ENCODE results near the gene SEC14L1.

DNA sequence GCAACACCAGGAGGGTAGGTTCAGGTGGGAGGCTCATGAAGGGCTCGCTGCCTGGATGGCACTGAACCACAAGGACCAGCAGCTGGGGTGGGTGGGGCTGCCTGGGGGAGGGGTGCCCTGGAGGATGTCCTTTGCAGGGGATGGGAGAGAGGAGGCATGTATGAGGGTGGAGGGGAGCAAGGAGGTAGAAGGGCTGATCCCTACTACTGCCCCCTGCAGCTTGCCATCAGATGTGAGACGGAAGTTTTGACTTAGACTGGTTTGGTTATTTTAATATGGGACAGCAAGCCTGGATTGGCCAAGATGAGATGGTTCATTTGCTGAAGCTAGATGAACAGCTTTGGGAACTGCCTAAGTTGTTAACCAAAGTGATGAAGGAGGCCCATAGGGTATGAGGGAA lies 115.9 kb downstream of the SEC14L1 start:
- TF ChIP-seq ZNF416 (tag by site-specific recombination; IDR thresholded peaks at IDR 0.05) (no peak), BCL11A (tag by site-specific recombination; IDR thresholded peaks at IDR 0.05; ENCODE audit: low read depth) (no peak), ZNF274 (IDR thresholded peaks at IDR 0.05; ENCODE audit: low read length) (no peak), ZNF274 (tag by site-specific recombination; IDR thresholded peaks at IDR 0.05; ENCODE audit: borderline replicate concordance) (no peak), ZXDB (tag by site-specific recombination; IDR thresholded peaks at IDR 0.05) (no peak)
- TF ChIP-seq, protein P1, sequence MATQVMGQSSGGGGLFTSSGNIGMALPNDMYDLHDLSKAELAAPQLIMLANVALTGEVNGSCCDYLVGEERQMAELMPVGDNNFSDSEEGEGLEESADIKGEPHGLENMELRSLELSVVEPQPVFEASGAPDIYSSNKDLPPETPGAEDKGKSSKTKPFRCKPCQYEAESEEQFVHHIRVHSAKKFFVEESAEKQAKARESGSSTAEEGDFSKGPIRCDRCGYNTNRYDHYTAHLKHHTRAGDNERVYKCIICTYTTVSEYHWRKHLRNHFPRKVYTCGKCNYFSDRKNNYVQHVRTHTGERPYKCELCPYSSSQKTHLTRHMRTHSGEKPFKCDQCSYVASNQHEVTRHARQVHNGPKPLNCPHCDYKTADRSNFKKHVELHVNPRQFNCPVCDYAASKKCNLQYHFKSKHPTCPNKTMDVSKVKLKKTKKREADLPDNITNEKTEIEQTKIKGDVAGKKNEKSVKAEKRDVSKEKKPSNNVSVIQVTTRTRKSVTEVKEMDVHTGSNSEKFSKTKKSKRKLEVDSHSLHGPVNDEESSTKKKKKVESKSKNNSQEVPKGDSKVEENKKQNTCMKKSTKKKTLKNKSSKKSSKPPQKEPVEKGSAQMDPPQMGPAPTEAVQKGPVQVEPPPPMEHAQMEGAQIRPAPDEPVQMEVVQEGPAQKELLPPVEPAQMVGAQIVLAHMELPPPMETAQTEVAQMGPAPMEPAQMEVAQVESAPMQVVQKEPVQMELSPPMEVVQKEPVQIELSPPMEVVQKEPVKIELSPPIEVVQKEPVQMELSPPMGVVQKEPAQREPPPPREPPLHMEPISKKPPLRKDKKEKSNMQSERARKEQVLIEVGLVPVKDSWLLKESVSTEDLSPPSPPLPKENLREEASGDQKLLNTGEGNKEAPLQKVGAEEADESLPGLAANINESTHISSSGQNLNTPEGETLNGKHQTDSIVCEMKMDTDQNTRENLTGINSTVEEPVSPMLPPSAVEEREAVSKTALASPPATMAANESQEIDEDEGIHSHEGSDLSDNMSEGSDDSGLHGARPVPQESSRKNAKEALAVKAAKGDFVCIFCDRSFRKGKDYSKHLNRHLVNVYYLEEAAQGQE (tag by site-specific recombination; IDR thresholded peaks at IDR 0.05) = no peak
- TF ChIP-seq, protein P2, sequence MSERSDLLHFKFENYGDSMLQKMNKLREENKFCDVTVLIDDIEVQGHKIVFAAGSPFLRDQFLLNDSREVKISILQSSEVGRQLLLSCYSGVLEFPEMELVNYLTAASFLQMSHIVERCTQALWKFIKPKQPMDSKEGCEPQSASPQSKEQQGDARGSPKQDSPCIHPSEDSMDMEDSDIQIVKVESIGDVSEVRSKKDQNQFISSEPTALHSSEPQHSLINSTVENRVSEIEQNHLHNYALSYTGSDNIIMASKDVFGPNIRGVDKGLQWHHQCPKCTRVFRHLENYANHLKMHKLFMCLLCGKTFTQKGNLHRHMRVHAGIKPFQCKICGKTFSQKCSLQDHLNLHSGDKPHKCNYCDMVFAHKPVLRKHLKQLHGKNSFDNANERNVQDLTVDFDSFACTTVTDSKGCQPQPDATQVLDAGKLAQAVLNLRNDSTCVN (tag by site-specific recombination; optimal IDR thresholded peaks at IDR 0.05) = no peak
- TF ChIP-seq, protein P3, sequence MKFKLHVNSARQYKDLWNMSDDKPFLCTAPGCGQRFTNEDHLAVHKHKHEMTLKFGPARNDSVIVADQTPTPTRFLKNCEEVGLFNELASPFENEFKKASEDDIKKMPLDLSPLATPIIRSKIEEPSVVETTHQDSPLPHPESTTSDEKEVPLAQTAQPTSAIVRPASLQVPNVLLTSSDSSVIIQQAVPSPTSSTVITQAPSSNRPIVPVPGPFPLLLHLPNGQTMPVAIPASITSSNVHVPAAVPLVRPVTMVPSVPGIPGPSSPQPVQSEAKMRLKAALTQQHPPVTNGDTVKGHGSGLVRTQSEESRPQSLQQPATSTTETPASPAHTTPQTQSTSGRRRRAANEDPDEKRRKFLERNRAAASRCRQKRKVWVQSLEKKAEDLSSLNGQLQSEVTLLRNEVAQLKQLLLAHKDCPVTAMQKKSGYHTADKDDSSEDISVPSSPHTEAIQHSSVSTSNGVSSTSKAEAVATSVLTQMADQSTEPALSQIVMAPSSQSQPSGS (tag by site-specific recombination; IDR thresholded peaks at IDR 0.05; ENCODE audit: low read depth) = no peak
- TF ChIP-seq, protein P4, sequence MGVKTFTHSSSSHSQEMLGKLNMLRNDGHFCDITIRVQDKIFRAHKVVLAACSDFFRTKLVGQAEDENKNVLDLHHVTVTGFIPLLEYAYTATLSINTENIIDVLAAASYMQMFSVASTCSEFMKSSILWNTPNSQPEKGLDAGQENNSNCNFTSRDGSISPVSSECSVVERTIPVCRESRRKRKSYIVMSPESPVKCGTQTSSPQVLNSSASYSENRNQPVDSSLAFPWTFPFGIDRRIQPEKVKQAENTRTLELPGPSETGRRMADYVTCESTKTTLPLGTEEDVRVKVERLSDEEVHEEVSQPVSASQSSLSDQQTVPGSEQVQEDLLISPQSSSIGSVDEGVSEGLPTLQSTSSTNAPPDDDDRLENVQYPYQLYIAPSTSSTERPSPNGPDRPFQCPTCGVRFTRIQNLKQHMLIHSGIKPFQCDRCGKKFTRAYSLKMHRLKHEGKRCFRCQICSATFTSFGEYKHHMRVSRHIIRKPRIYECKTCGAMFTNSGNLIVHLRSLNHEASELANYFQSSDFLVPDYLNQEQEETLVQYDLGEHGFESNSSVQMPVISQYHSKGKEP (tag by site-specific recombination; IDR thresholded peaks at IDR 0.05) = no peak
- TF ChIP-seq, protein P5, sequence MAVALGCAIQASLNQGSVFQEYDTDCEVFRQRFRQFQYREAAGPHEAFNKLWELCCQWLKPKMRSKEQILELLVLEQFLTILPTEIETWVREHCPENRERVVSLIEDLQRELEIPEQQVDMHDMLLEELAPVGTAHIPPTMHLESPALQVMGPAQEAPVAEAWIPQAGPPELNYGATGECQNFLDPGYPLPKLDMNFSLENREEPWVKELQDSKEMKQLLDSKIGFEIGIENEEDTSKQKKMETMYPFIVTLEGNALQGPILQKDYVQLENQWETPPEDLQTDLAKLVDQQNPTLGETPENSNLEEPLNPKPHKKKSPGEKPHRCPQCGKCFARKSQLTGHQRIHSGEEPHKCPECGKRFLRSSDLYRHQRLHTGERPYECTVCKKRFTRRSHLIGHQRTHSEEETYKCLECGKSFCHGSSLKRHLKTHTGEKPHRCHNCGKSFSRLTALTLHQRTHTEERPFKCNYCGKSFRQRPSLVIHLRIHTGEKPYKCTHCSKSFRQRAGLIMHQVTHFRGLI (tag by site-specific recombination; IDR thresholded peaks at IDR 0.05) = no peak
